Ishikawa (cell line): ENCODE measurements around the gene FAM174C.
A peak's percentile ranks its signal among the peaks of the same experiment; 100 is the strongest.

Source experiments
- CEBPB ChIP-seq: IDR thresholded peaks from 2 replicates; pipeline ENCODE4 v1.6.1; 2012
- CREB1 ChIP-seq: IDR thresholded peaks from 2 replicates; pipeline ENCODE4 v1.6.1; 2012; ENCODE audit warnings: low read depth
- EGR1 ChIP-seq: IDR thresholded peaks from 2 replicates; pipeline ENCODE4 v1.6.1; 2012
- EP300 ChIP-seq: IDR thresholded peaks from 2 replicates; pipeline ENCODE4 v1.6.1; 2012; ENCODE audit warnings: borderline replicate concordance
- FOXM1 ChIP-seq: IDR thresholded peaks from 2 replicates; pipeline ENCODE4 v1.6.1; 2012; ENCODE audit warnings: low read depth, borderline replicate concordance
- NFIC ChIP-seq: IDR thresholded peaks from 2 replicates; pipeline ENCODE4 v1.6.1; 2012
- TAF1 ChIP-seq: IDR thresholded peaks from 2 replicates; pipeline ENCODE4 v1.6.1; 2012; ENCODE audit warnings: low read depth, mild to moderate bottlenecking
- TCF12 ChIP-seq: IDR thresholded peaks from 2 replicates; pipeline ENCODE4 v1.6.1; 2012; ENCODE audit warnings: low read depth
- TEAD4 ChIP-seq: IDR thresholded peaks from 2 replicates; pipeline ENCODE4 v1.6.1; 2012
- YY1 ChIP-seq: IDR thresholded peaks from 2 replicates; pipeline ENCODE4 v1.6.1; 2012; ENCODE audit warnings: low read depth
- TF ChIP-seq, protein P1 (sequence below): IDR thresholded peaks from 2 replicates; pipeline ENCODE4 v1.6.1; 2012
- TF ChIP-seq, protein P2 (sequence below): IDR thresholded peaks from 2 replicates; pipeline ENCODE4 v1.6.1; 2012
- TF ChIP-seq, protein P3 (sequence below): IDR thresholded peaks from 2 replicates; pipeline ENCODE4 v1.6.1; 2012; ENCODE audit warnings: low read depth, mild to moderate bottlenecking

DNA sequence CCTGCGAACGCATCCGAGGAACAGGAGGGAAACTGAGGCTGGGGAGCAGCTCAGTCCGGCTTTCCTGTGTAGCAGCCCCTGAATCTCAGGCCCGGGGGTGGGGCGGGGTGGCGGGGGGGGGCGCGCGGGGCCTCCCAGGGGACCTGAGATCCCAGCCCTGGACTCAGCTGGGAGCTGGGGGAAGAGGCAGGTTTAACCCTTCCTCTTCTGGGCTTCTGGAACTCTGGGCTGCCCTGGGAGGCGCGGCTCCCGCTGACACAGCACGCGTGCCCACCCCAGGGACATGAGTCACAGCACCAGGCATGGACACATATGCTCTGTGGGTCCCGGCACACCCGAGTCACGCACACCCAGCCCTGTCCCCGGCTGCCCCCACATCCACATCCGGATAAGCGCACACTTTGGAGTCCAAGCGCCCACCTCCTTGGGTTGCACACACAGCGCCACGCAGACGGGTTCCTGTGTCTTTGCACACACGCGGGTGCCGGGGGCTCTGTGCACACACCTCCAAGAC lies 9.7 kb upstream of the FAM174C start:
- TF ChIP-seq EP300 (peak; percentile 3; the same call in 1 of the 2 replicates), TAF1 (no peak), TEAD4 (no peak), FOXM1 (no peak), YY1 (no peak), CREB1 (no peak), CEBPB (no peak; the same call in 1 of the 2 replicates), EGR1 (no peak), NFIC (no peak), TCF12 (no peak)
- TF ChIP-seq, protein P1, sequence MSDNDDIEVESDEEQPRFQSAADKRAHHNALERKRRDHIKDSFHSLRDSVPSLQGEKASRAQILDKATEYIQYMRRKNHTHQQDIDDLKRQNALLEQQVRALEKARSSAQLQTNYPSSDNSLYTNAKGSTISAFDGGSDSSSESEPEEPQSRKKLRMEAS: no peak
- TF ChIP-seq, protein P2, sequence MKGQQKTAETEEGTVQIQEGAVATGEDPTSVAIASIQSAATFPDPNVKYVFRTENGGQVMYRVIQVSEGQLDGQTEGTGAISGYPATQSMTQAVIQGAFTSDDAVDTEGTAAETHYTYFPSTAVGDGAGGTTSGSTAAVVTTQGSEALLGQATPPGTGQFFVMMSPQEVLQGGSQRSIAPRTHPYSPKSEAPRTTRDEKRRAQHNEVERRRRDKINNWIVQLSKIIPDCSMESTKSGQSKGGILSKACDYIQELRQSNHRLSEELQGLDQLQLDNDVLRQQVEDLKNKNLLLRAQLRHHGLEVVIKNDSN: no peak
- TF ChIP-seq, protein P3, sequence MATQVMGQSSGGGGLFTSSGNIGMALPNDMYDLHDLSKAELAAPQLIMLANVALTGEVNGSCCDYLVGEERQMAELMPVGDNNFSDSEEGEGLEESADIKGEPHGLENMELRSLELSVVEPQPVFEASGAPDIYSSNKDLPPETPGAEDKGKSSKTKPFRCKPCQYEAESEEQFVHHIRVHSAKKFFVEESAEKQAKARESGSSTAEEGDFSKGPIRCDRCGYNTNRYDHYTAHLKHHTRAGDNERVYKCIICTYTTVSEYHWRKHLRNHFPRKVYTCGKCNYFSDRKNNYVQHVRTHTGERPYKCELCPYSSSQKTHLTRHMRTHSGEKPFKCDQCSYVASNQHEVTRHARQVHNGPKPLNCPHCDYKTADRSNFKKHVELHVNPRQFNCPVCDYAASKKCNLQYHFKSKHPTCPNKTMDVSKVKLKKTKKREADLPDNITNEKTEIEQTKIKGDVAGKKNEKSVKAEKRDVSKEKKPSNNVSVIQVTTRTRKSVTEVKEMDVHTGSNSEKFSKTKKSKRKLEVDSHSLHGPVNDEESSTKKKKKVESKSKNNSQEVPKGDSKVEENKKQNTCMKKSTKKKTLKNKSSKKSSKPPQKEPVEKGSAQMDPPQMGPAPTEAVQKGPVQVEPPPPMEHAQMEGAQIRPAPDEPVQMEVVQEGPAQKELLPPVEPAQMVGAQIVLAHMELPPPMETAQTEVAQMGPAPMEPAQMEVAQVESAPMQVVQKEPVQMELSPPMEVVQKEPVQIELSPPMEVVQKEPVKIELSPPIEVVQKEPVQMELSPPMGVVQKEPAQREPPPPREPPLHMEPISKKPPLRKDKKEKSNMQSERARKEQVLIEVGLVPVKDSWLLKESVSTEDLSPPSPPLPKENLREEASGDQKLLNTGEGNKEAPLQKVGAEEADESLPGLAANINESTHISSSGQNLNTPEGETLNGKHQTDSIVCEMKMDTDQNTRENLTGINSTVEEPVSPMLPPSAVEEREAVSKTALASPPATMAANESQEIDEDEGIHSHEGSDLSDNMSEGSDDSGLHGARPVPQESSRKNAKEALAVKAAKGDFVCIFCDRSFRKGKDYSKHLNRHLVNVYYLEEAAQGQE: no peak
